Measurements from ENCODE around the gene DTWD2.

DTWD2 gene

GRCh38 chr5:118789366-118789765 is 199.0 kb downstream of the DTWD2 start:
- no peak overlapping the region for H3K4me3 ChIP-seq (ENCODE audit: low read length)
- no peak overlapping the region for H3K27ac ChIP-seq (ENCODE audit: low read length)
- H3K4me1 ChIP-seq (ENCODE audit: low read length): peaks cover 11% of the 10 kb centered on the region; the same call in 1 of the 2 replicates
- H3K36me3 ChIP-seq (replicated peaks; ENCODE audit: low read depth, low read length): no peaks in the 10 kb centered on the region
- no peak overlapping the region for H3K9ac ChIP-seq (ENCODE audit: low read length)
- no peaks in the 10 kb centered on the region for H3K27me3 ChIP-seq (ENCODE audit: low read depth, low read length)
- no peak overlapping the region for H2AFZ ChIP-seq (ENCODE audit: low read depth, low read length)
- no peak overlapping the region for H3K4me2 ChIP-seq (ENCODE audit: low read length)
- H3K9me3 ChIP-seq (ENCODE audit: insufficient read depth, low read length): no peaks in the 10 kb centered on the region
- H4K20me1 ChIP-seq (ENCODE audit: insufficient read depth, low read length): no peaks in the 10 kb centered on the region
- TF ChIP-seq CTCF (IDR thresholded peaks at IDR 0.05; ENCODE audit: low read depth, low read length) (peak; percentile 23; the same call in 1 of the 2 replicates), EZH2phosphoT487 (IDR thresholded peaks at IDR 0.05; ENCODE audit: low read depth) (no peak)
- no peaks in the 10 kb centered on the region for H3K79me2 ChIP-seq (ENCODE audit: low read length)

- no peak overlapping the region for H3K4me3 ChIP-seq (ENCODE audit: low read length)
- no peak overlapping the region for H3K4me2 ChIP-seq (ENCODE audit: low read length)
- H3K36me3 ChIP-seq (replicated peaks; ENCODE audit: low read depth, low read length): no peaks in the 10 kb centered on the region
- peaks cover 11% of the 10 kb centered on the region; the same call in 1 of the 2 replicates for H3K4me1 ChIP-seq (ENCODE audit: low read length)
- H3K27me3 ChIP-seq (ENCODE audit: low read depth, low read length): no peaks in the 10 kb centered on the region
- H3K79me2 ChIP-seq (ENCODE audit: low read length): no peaks in the 10 kb centered on the region
- no peak overlapping the region for H3K27ac ChIP-seq (ENCODE audit: low read length)
- H2AFZ ChIP-seq (ENCODE audit: low read depth, low read length): no peak overlapping the region
- no peak for TF ChIP-seq CTCF (IDR thresholded peaks at IDR 0.05; ENCODE audit: low read depth, low read length)
- TF ChIP-seq EZH2phosphoT487 (IDR thresholded peaks at IDR 0.05; ENCODE audit: low read depth): no peak
- H3K9me3 ChIP-seq (ENCODE audit: insufficient read depth, low read length): no peaks in the 10 kb centered on the region
- H4K20me1 ChIP-seq (ENCODE audit: insufficient read depth, low read length): no peaks in the 10 kb centered on the region
- no peak overlapping the region for H3K9ac ChIP-seq (ENCODE audit: low read length)
These were observed 200.0 kb downstream of the DTWD2 start for GRCh38 chr5:118788351-118788750.

All from OCI-LY3 (cell line).